SK-N-MC (cell line): Measurements from ENCODE around the gene CRIM1.

Source experiments
- DNase-seq: peaks from one replicate; pipeline ENCODE4 v3.0.0-alpha.2; 2011; ENCODE audit warnings: low read depth, low spot score
- H3K27ac ChIP-seq: fragments of 200-600 bp; sonication (generic); 2 replicates; pipeline ENCODE4 v1.5.1; 2016; ENCODE audit warnings: mixed run types
- H3K36me3 ChIP-seq: fragments of 200-600 bp; sonication (generic); 2 replicates; pipeline ENCODE4 v1.6.1; 2017; ENCODE audit warnings: antibody characterized with exemption, low read length, mixed read lengths; ENCODE audit not compliant: insufficient read depth
- H3K4me3 ChIP-seq: fragments of 200-600 bp; sonication (generic); 2 replicates; pipeline ENCODE4 v1.5.1; 2016
- H3K9ac ChIP-seq: fragments of 200-600 bp; sonication (generic); 2 replicates; pipeline ENCODE4 v1.8.0; 2017; ENCODE audit warnings: mixed run types, mixed read lengths; ENCODE audit not compliant: insufficient read length
- H3K9me3 ChIP-seq: fragments of 200-600 bp; sonication (generic); 2 replicates; pipeline ENCODE4 v1.6.1; 2017; ENCODE audit warnings: low read depth, mild to moderate bottlenecking, antibody characterized with exemption, low read length, moderate library complexity, mixed read lengths
- EZH2 ChIP-seq: fragments of 200-600 bp; sonication (generic); IDR thresholded peaks from one replicate; pipeline ENCODE4 v1.6.1; 2017; ENCODE audit warnings: antibody characterized with exemption
- FOXP2 ChIP-seq: optimal IDR thresholded peaks from 2 replicates; pipeline ENCODE3; 2011; ENCODE audit warnings: mild to moderate bottlenecking, moderate library complexity; ENCODE audit not compliant: insufficient read depth; ENCODE audit errors: extremely low read length, control extremely low read depth
- POLR2AphosphoS5 ChIP-seq: IDR thresholded peaks from 2 replicates; pipeline ENCODE4 v1.6.1; 2012; ENCODE audit warnings: mild to moderate bottlenecking, low read depth, low read length, borderline replicate concordance

Gene CRIM1

DNA sequence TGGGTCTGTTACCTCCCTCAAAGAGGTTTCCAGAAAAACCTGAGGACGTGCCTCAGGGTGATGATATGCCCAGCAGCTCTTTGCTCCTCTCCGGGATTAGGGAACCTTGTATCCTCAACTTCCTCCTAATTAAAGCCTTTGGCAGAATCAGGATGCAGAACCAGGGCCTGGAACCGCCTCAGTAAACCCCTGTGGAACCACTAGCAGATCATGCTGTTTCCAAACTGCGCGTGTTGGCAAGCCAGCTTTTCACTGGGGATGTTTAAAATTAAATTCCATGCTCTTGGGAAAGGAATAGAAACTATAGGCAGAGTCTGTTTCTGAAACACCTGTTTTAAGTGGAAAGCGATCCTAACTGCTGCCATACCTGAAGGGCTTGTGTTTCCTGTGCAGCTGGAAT is 26.4 kb downstream of the CRIM1 start:
- no peak for TF ChIP-seq EZH2
- TF ChIP-seq POLR2AphosphoS5: no peak
- no peak for TF ChIP-seq FOXP2
- DNase-seq: no peak
- no peak overlapping the region for H3K27ac ChIP-seq
- H3K36me3 ChIP-seq: peaks cover 2% of the 10 kb centered on the region; the same call in 1 of the 2 replicates
- H3K9ac ChIP-seq: no peak overlapping the region
- no peaks in the 10 kb centered on the region for H3K9me3 ChIP-seq
- H3K4me3 ChIP-seq: no peak overlapping the region

- H3K4me3 ChIP-seq: no peak overlapping the region
- H3K27ac ChIP-seq: no peak overlapping the region
- no peaks in the 10 kb centered on the region for H3K9me3 ChIP-seq
- no peak for TF ChIP-seq EZH2
- TF ChIP-seq FOXP2: no peak
- TF ChIP-seq POLR2AphosphoS5: no peak
- DNase-seq: no peak
- H3K9ac ChIP-seq: no peak overlapping the region
- H3K36me3 ChIP-seq: peaks cover 2% of the 10 kb centered on the region; the same call in 1 of the 2 replicates
These were observed 26.9 kb downstream of the CRIM1 start for GRCh38 chr2:36382472-36382871.

- Histone ChIP-seq H3K9me3 (no peaks in the 10 kb centered on the region), H3K4me3 (no peak overlapping the region), H3K36me3 (peaks cover 2% of the 10 kb centered on the region; the same call in 1 of the 2 replicates), H3K9ac (no peak overlapping the region), H3K27ac (no peak overlapping the region)
- DNase-seq: no peak
- TF ChIP-seq FOXP2: no peak
- no peak for TF ChIP-seq POLR2AphosphoS5
- no peak for TF ChIP-seq EZH2
These were observed 28.1 kb downstream of the CRIM1 start for GRCh38 chr2:36383726-36384125.

DNA sequence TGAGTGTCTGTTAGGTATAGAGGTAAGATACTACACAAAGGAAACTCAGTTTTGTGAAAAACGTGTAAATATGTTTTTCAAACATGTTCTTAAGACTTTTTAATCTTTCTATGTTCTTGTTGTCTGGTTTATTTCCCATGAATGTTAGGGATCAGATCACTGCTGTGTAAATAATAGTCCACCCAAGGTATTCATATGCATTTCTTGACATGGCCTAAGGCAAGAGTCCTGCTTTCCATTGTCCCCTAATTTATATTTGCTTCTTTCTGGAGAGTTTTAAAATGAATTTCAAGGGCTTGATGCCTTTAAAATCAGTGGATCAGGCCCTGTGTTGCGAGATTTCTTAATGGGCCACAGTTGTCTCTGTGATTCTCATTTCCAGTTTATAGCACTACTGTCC is 28.9 kb downstream of the CRIM1 start:
- Histone ChIP-seq H3K4me3 (no peak overlapping the region), H3K27ac (no peak overlapping the region), H3K9me3 (no peaks in the 10 kb centered on the region), H3K36me3 (no peaks in the 10 kb centered on the region), H3K9ac (no peak overlapping the region)
- DNase-seq: no peak
- no peak for TF ChIP-seq POLR2AphosphoS5
- TF ChIP-seq EZH2: no peak
- TF ChIP-seq FOXP2: no peak

DNA sequence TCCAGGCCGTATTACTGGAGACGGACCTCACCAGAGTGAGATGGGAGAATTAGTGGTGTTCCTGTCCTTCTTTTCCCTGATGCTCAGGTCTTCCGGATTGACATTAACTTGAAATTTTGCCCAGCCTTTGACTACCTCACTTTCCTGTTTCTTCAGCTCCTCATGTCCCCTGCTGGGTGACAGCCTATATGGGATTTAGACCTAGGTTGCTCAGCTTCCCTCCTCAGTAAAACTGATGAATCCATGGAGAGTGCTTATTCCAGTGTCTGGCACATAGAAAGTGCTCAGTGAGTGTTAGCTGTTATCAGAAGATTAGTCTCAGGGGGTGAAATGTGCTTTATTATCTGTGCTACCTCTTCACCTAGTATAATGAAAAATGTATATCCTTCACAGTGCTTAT is 30.0 kb downstream of the CRIM1 start:
- DNase-seq: no peak

GRCh38 chr2:36387258-36387916 is 31.8 kb downstream of the CRIM1 start:
- Histone ChIP-seq H3K9me3 (no peaks in the 10 kb centered on the region), H3K27ac (no peak overlapping the region), H3K4me3 (no peak overlapping the region), H3K9ac (no peak overlapping the region), H3K36me3 (no peaks in the 10 kb centered on the region)
- no peak for DNase-seq
- TF ChIP-seq FOXP2: no peak
- TF ChIP-seq EZH2: no peak
- no peak for TF ChIP-seq POLR2AphosphoS5

More for the DNA sequence above, 30.0 kb downstream of the CRIM1 start:
- H3K9ac ChIP-seq: no peak overlapping the region
- TF ChIP-seq FOXP2 (no peak), POLR2AphosphoS5 (no peak), EZH2 (no peak)
- H3K4me3 ChIP-seq: no peak overlapping the region
- no peak overlapping the region for H3K27ac ChIP-seq
- no peaks in the 10 kb centered on the region for H3K9me3 ChIP-seq
- H3K36me3 ChIP-seq: no peaks in the 10 kb centered on the region

DNA sequence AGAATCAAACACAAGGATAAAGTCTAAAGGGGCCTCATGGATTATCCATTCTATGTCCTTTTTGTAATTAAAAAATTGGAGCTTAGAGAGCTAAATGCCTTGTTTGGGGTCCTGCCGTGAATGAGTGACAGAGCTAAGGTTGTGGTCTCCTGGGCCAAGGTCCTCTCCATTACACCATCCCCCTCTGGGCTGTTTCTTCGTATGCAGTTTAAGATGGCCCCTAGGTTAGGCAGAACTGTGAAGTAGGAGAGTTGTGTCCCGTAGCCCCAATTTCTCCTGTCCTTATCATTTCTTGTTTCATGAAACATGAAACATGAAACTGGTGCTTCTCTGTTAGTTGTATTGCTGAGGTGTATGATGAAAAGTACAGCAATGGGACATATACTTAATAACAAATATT is 32.9 kb downstream of the CRIM1 start:
- Histone ChIP-seq H3K4me3 (no peak overlapping the region; the same call in 1 of the 2 replicates), H3K9me3 (no peaks in the 10 kb centered on the region), H3K36me3 (no peaks in the 10 kb centered on the region), H3K27ac (peak overlapping the region; percentile 87), H3K9ac (no peak overlapping the region)
- no peak for DNase-seq
- TF ChIP-seq POLR2AphosphoS5 (no peak), EZH2 (no peak), FOXP2 (no peak)

DNA sequence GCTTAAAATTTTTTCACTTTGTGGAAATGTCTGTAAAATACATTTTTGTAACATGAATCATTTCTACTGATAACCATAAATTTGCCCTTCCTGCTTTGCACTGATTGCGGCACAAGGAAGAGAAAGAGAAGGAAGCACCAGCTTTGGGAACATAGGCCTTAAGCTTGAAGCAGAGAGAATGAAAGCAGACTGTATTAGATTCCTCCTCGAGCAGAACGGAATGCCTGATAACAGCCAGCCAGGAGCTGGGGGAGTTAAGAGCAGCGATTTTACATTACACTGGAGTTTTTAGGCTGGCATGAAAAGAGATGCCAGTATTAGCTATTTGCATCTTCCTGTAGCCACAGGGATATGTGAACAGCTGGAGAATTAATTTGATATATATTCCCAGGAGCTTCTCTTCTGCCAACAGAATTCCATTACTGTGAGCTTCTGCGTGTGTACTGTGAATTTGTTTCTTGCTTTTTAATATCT is 33.5 kb downstream of the CRIM1 start:
- peak overlapping the region; percentile 58 for H3K9ac ChIP-seq
- no peak for TF ChIP-seq POLR2AphosphoS5
- TF ChIP-seq EZH2: no peak
- TF ChIP-seq FOXP2: no peak
- H3K4me3 ChIP-seq: peak overlapping the region; percentile 43
- H3K36me3 ChIP-seq: no peaks in the 10 kb centered on the region
- no peaks in the 10 kb centered on the region for H3K9me3 ChIP-seq
- DNase-seq: peak; percentile 32
- peak overlapping the region; percentile 87 for H3K27ac ChIP-seq
